Sigmoid colon (tissue), 7 donors: Measurements from ENCODE around the gene DPH3. TPM values are rescaled to one million over a fixed set of nuclear protein-coding genes. Genes with fewer than 3 reads are reported as not detected.
A peak's percentile ranks its signal among the peaks of the same experiment; 100 is the strongest.

Experiments
- DNase-seq: peaks from one replicate; pipeline ENCODE4 v3.0.0-alpha.2; 2019
- H3K27ac ChIP-seq, 4 donors: fragments of 200-600 bp; sonication (generic); one replicate each; pipeline ENCODE4 v1.5.1; 2016 to 2019; ENCODE audit warnings: mild to moderate bottlenecking in 1 of 4
- H3K27me3 ChIP-seq, 3 donors: fragments of 200-600 bp; sonication (generic); one replicate each; pipeline ENCODE4 v1.5.1; 2019; ENCODE audit warnings: mild to moderate bottlenecking in 1 of 3
- H3K36me3 ChIP-seq, 4 donors: fragments of 200-600 bp; sonication (generic); one replicate each; pipeline ENCODE4 v1.5.1; 2016 to 2019
- H3K4me1 ChIP-seq, 4 donors: fragments of 200-600 bp; sonication (generic); one replicate each; pipeline ENCODE4 v1.5.1; 2017 to 2019
- H3K4me3 ChIP-seq, 4 donors: fragments of 200-600 bp; sonication (generic); one replicate each; pipeline ENCODE4 v1.5.1; 2017 to 2019; ENCODE audit warnings: mild to moderate bottlenecking in 2 of 4, moderate library complexity in 1 of 4
- H3K9me3 ChIP-seq, 4 donors: fragments of 200-600 bp in 3 of 4; sonication (generic) in 3 of 4; one replicate each; pipeline versions ENCODE4 v1.5.1 to v1.6.1; 2013 to 2019
- CTCF ChIP-seq, 4 experiments: fragments of 450-650 bp in 3 of 4; fragments of 200-600 bp in 1 of 4; IDR thresholded peaks; one replicate each; pipeline ENCODE4 v1.5.1; 2016 to 2019; ENCODE audit warnings: antibody characterized with exemption in 4 of 4, mild to moderate bottlenecking in 3 of 4, moderate library complexity in 2 of 4
- EP300 ChIP-seq, 4 donors: sonication (generic); formaldehyde crosslinking; IDR thresholded peaks; one replicate each; pipeline ENCODE4 v1.6.1; 2017; ENCODE audit warnings: antibody characterized with exemption in 4 of 4
- POLR2A ChIP-seq, 2 donors: fragments of 450-650 bp; IDR thresholded peaks; one replicate each; pipeline ENCODE4 v1.6.1; 2016; ENCODE audit warnings: antibody characterized with exemption in 2 of 2, mild to moderate bottlenecking in 2 of 2, moderate library complexity in 2 of 2
- POLR2AphosphoS5 ChIP-seq, 4 donors: sonication (generic); formaldehyde crosslinking; IDR thresholded peaks; one replicate each; pipeline ENCODE4 v1.6.1; 2017; ENCODE audit warnings: antibody characterized with exemption in 4 of 4
- WGBS, 2 donors: extraction: QIAGEN DNeasy Blood & Tissue Kit; methylation state at CpG; one replicate each; pipeline ENCODE4 v1.1.7; 2013; 5-methylcytosine and 5-hydroxymethylcytosine counted together
- intact Hi-C: fragments of 100-400 bp; cut with DNase I; formaldehyde crosslinking; loops from one replicate; pipeline ENCODE4 v1.15.1; 2023
- polyA plus RNA-seq, 3 donors: library from polyadenylated mRNA; stranded (reverse); fragments of 200-250 nt; gene quantifications; one replicate each; pipeline ENCODE4 v1.2.3, GENCODE V29; 2013
- total RNA-seq, 4 donors: library from RNA; depleted of rRNA; stranded (reverse); fragments of >200 nt; gene quantifications; one replicate each; pipeline ENCODE4 v1.1.0, GENCODE V29; 2016
- donor health status: healthy with polysubstance abuse.
- donor health status: Bipolar disorder and iron deficiency.
- donor health status: healthy.

The DPH3 gene
- total and polyA plus RNA-seq, 7 donors: 14.6 to 30.1 (median 24.3) TPM

DNA sequence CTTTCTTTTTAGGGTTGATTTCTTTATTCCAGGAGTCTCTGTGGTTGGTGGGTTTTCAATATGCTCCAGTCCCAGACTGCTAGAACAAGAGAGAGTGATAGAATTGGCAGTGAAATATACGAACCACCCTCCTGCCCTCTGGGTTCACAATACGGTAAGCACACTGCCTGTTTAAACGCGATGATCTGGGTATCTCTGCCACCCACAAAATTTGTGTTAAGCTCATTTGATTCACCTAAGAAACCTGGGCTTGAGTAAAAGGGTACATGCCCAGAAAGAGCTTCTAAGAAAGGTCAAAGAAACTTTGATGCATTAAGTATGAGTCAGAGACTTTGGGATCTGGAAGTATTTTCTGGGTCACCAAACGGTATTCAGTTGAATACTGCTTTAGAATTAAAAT is 30.1 kb upstream of the DPH3 start:
- H3K36me3 ChIP-seq: peaks cover 0 to 18% (median 5%) of the 10 kb centered on the region in 4 donors
- intact Hi-C loops: loop anchor here (10.0 kb wide), 1 partner anchor 220 kb away; the partner anchor contains the start of gene RFTN1
- H3K27me3 ChIP-seq: no peaks in the 10 kb centered on the region
- WGBS, 2 donors: 82 to 88% methylated on average over 5 of the region's 5 CpGs
- H3K4me3 ChIP-seq: no peak overlapping the region
- H3K9me3 ChIP-seq: no peaks in the 10 kb centered on the region
- peaks cover 0 to 19% (median 12%) of the 10 kb centered on the region in 4 donors for H3K4me1 ChIP-seq
- no peak for DNase-seq
- no peak for TF ChIP-seq POLR2A (IDR thresholded peaks at IDR 0.05)
- no peak for TF ChIP-seq EP300 (IDR thresholded peaks at IDR 0.05)
- no peak for TF ChIP-seq POLR2AphosphoS5 (IDR thresholded peaks at IDR 0.05)
- no peak for TF ChIP-seq CTCF (IDR thresholded peaks at IDR 0.05)
- no peak overlapping the region for H3K27ac ChIP-seq

- Histone ChIP-seq H3K36me3 (peaks cover 0 to 16% (median 7%) of the 10 kb centered on the region in 4 donors), H3K9me3 (no peaks in the 10 kb centered on the region), H3K4me1 (peaks cover 0 to 8% (median 2%) of the 10 kb centered on the region in 4 donors), H3K4me3 (no peak overlapping the region), H3K27me3 (no peaks in the 10 kb centered on the region), H3K27ac (peak overlapping the region in 1 of 4 donors; percentile 40)
- no peak for TF ChIP-seq POLR2AphosphoS5 (IDR thresholded peaks at IDR 0.05)
- no peak for TF ChIP-seq POLR2A (IDR thresholded peaks at IDR 0.05)
- 35 to 60% methylated on average over 2 of the region's 2 CpGs for WGBS, 2 donors
- intact Hi-C loops: loop anchor here (2.0 to 10.0 kb wide), 2 partner anchors 224 to 260 kb away; partner anchors contain the start of gene RFTN1
- DNase-seq: no peak
These were observed 26.1 kb upstream of the DPH3 start for GRCh38 chr3:16290827-16291196.

GRCh38 chr3:16290007-16290826 is 25.5 kb upstream of the DPH3 start:
- intact Hi-C loops: loop anchor here (2.0 to 10.0 kb wide), 2 partner anchors 225 to 261 kb away; partner anchors contain the start of gene RFTN1
- peak overlapping the region in 1 of 4 donors; percentile 40 for H3K27ac ChIP-seq
- no peak for DNase-seq
- WGBS, 2 donors: 61 to 80% methylated on average over 3 of the region's 3 CpGs
- peak in 3 of 4 experiments; percentile 52 to 69 (median 62) for TF ChIP-seq CTCF (IDR thresholded peaks at IDR 0.05)
- no peak for TF ChIP-seq EP300 (IDR thresholded peaks at IDR 0.05)
- peaks cover 0 to 12% (median 5%) of the 10 kb centered on the region in 4 donors for H3K36me3 ChIP-seq
- no peaks in the 10 kb centered on the region for H3K9me3 ChIP-seq
- peaks cover 0 to 8% (median 2%) of the 10 kb centered on the region in 4 donors for H3K4me1 ChIP-seq
- H3K4me3 ChIP-seq: no peak overlapping the region
- H3K27me3 ChIP-seq: no peaks in the 10 kb centered on the region

- Histone ChIP-seq H3K27ac (peak overlapping the region in 1 of 4 donors; percentile 40), H3K9me3 (no peaks in the 10 kb centered on the region), H3K4me3 (no peak overlapping the region), H3K36me3 (peaks cover 0 to 16% (median 3%) of the 10 kb centered on the region in 4 donors), H3K27me3 (no peaks in the 10 kb centered on the region), H3K4me1 (peaks cover 0 to 8% (median 2%) of the 10 kb centered on the region in 4 donors)
- no peak for DNase-seq
- intact Hi-C loops: no loop called here
- WGBS, 2 donors: 80 to 87% methylated on average over 2 of the region's 2 CpGs
- TF ChIP-seq POLR2A (IDR thresholded peaks at IDR 0.05) (no peak), POLR2AphosphoS5 (IDR thresholded peaks at IDR 0.05) (no peak), CTCF (IDR thresholded peaks at IDR 0.05) (no peak), EP300 (IDR thresholded peaks at IDR 0.05) (no peak)
These were observed 24.6 kb upstream of the DPH3 start for GRCh38 chr3:16289144-16289889.

DNA sequence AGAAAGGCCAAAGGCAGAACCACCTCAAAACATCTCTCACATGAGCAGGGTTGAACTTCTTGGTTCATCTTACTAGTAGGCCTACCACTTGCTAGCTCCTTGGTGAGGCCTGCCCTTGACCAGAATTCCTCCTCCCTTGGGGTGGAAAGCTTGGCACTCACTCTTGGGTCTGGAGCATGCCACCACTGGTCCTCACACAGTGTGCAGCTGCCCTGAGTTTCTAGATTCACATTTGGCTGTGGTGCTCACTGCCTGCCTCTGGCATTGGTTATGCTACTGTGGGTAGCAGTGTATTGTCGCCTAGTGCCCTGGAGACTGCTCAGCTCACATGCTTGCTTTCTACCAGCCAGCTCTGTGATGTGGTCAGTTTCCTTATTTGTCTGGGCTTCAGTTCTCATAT is 23.9 kb upstream of the DPH3 start:
- H3K36me3 ChIP-seq: peaks cover 0 to 16% (median 4%) of the 10 kb centered on the region in 4 donors
- 63 to 92% methylated on average over 1 of the region's 1 CpG for WGBS, 2 donors
- no peak overlapping the region for H3K4me3 ChIP-seq
- H3K4me1 ChIP-seq: peaks cover 0 to 8% (median 2%) of the 10 kb centered on the region in 4 donors
- H3K27me3 ChIP-seq: no peaks in the 10 kb centered on the region
- no peak for DNase-seq
- H3K27ac ChIP-seq: peak overlapping the region in 1 of 4 donors; percentile 39
- H3K9me3 ChIP-seq: no peaks in the 10 kb centered on the region
- TF ChIP-seq CTCF (IDR thresholded peaks at IDR 0.05) (no peak), EP300 (IDR thresholded peaks at IDR 0.05) (no peak), POLR2AphosphoS5 (IDR thresholded peaks at IDR 0.05) (no peak), POLR2A (IDR thresholded peaks at IDR 0.05) (no peak)
- intact Hi-C loops: no loop called here
